ENCODE results near the gene SAMD4A. TPM values are rescaled to one million over a fixed set of nuclear protein-coding genes. Genes with fewer than 3 reads are reported as not detected.

SAMD4A gene
- polyA plus RNA-seq, 3 donors, result 3.2 to 8.6 (median 4.2) TPM

DNA sequence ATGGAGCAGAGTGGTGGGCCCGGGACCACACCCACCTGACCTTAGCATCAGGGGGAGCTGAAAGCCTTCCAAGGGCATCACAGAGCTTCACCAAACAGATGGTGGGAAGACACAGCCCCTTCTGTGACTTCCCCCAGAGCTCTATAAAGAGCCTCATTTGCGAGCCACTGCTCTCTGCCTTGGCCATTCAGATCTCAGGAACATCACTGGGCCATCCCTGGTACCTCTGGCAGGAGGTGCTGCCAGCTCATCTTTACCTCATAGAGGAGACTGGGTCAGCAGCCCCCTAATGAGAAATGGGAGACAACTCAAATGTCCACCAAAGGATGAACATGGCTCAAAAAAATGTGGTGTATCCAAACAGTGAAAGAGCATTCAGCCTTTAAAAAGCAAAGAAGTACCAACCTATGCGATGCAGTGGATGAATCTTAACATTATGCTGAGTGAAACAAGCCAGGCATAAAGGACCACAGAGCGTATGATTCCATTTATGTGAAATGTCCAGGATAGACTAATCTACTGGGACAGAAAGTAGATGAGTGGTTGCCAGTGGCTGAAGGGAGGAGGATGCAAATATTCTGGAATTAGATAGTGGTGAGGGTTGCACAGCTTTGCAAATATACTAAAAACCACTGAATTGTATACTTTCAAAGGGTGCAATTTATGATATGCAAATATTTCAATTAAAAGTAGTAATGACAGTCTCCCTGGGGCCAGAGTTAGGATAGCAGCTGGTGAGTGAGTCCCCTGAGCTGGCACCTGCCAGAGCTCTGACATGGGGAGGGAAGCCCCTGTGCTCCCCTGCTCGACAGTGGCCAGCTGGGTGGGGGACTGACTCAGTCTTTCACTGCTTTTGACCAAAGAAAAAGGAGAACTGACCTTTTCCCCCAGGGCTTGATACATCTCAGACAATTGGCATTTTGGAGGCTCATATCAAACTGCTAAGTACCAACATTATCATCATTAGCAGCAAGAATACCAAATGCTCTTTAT, 219.1 kb downstream of the SAMD4A start:
- Mint-ChIP-seq H3K27me3 (ENCODE audit: low read depth in 3 of 3) (peaks cover 0 to 7% (median 0%) of the 10 kb centered on the region in 3 donors), H3K9me3 (peaks cover 0 to 5% (median 0%) of the 10 kb centered on the region in 7 donors)

DNA sequence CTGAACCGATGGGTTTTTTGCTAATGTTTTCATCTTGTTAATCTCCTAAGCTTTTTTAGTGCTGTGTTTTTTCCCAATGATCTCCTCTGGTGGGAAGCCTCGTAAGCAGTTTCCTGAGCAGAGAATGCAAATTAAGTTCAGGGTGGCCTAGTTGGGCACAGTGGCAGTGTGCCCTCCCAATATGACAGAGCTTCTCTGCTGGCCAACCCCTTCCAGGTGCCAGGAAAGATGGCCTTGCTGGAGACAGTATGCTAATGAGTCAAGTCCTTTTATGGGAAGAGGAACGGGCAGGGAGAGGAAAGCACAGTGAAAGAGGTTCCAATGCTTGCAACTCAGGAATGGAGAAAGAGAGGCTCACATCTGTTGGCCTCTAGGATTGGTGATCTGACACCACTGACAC, 219.9 kb downstream of the SAMD4A start:
- peaks cover 32 to 47% of the 10 kb centered on the region in 2 donors for H3K36me3 Mint-ChIP-seq
- peak overlapping the region; percentile 63 to 79 for H3K27ac ChIP-seq (ENCODE audit: low read depth in 1 of 2, low read length in 2 of 2)
- WGBS (ENCODE audit: insufficient coverage), result 21% methylated on average over 2 of the region's 3 CpGs
- H2AFZ ChIP-seq (ENCODE audit: insufficient read depth, low read depth, low read length, poor library complexity, severe bottlenecking), result peak overlapping the region; percentile 46
- DNase-seq, result no peak
- peaks cover 10 to 33% of the 10 kb centered on the region in 2 donors for H3K36me3 ChIP-seq (replicated peaks in 1 of 2; ENCODE audit: control insufficient read depth in 1 of 2, insufficient read depth in 2 of 2, low read length in 2 of 2)
- TF ChIP-seq, protein P1, sequence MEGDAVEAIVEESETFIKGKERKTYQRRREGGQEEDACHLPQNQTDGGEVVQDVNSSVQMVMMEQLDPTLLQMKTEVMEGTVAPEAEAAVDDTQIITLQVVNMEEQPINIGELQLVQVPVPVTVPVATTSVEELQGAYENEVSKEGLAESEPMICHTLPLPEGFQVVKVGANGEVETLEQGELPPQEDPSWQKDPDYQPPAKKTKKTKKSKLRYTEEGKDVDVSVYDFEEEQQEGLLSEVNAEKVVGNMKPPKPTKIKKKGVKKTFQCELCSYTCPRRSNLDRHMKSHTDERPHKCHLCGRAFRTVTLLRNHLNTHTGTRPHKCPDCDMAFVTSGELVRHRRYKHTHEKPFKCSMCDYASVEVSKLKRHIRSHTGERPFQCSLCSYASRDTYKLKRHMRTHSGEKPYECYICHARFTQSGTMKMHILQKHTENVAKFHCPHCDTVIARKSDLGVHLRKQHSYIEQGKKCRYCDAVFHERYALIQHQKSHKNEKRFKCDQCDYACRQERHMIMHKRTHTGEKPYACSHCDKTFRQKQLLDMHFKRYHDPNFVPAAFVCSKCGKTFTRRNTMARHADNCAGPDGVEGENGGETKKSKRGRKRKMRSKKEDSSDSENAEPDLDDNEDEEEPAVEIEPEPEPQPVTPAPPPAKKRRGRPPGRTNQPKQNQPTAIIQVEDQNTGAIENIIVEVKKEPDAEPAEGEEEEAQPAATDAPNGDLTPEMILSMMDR (IDR thresholded peaks at IDR 0.05), result no peak
- H3K4me3 ChIP-seq (replicated peaks in 1 of 3; ENCODE audit: low read depth in 2 of 3, low read length in 3 of 3), result peak overlapping the region in 1 of 3 experiments; percentile 23
- peak overlapping the region; percentile 8 to 49 for H3K4me3 Mint-ChIP-seq
- H3K9me3 ChIP-seq (replicated peaks in 1 of 2; ENCODE audit: control insufficient read depth in 1 of 2, insufficient read depth in 1 of 2, low read length in 2 of 2), result no peaks in the 10 kb centered on the region
- peak overlapping the region; percentile 55 for H3K4me2 ChIP-seq (replicated peaks; ENCODE audit: extremely low read depth, low read length, poor library complexity, severe bottlenecking)
- no peak overlapping the region for H3K9ac ChIP-seq (ENCODE audit: insufficient read depth, low read length, poor library complexity, severe bottlenecking)
- no peaks in the 10 kb centered on the region for H3K79me2 ChIP-seq (ENCODE audit: insufficient read depth, low read length)
- intact Hi-C loops (cut with micrococcal nuclease), result no loop called here
- H3K27me3 Mint-ChIP-seq (ENCODE audit: low read depth in 3 of 3), result peaks cover 0 to 7% (median 0%) of the 10 kb centered on the region in 3 donors
- peaks cover 65% of the 10 kb centered on the region in 2 donors for H3K4me1 ChIP-seq (ENCODE audit: control insufficient read depth in 1 of 2, insufficient read depth in 2 of 2, low read length in 2 of 2)
- H3K9me3 Mint-ChIP-seq, result peaks cover 0 to 5% (median 0%) of the 10 kb centered on the region in 7 donors
- peak overlapping the region; percentile 37 to 93 (median 89) for H3K27ac Mint-ChIP-seq
- H4K20me1 ChIP-seq (ENCODE audit: insufficient read depth, low read length), result no peaks in the 10 kb centered on the region
- H3K4me1 Mint-ChIP-seq, result peaks cover 64% of the 10 kb centered on the region
- H3K27me3 ChIP-seq (ENCODE audit: control insufficient read depth in 2 of 2, insufficient read depth in 2 of 2, low read length in 2 of 2), result no peaks in the 10 kb centered on the region

More for the DNA sequence above, 219.1 kb downstream of the SAMD4A start:
- DNase-seq, result peak in 2 of 3 donors; percentile 36 to 58
- Mint-ChIP-seq H3K4me3 (no peak overlapping the region), H3K36me3 (peaks cover 32 to 48% of the 10 kb centered on the region in 2 donors), H3K4me1 (peaks cover 72% of the 10 kb centered on the region), H3K27ac (peak overlapping the region; percentile 36 to 90 (median 64))
- H3K4me3 ChIP-seq (replicated peaks in 1 of 3; ENCODE audit: low read depth in 2 of 3, low read length in 3 of 3), result peak overlapping the region in 1 of 3 experiments; percentile 23
- TF ChIP-seq, protein P1 (IDR thresholded peaks at IDR 0.05), result no peak
- intact Hi-C loops (cut with micrococcal nuclease), result no loop called here
- H3K27ac ChIP-seq (ENCODE audit: low read depth in 1 of 2, low read length in 2 of 2), result peak overlapping the region; percentile 23 to 79
- no peak overlapping the region for H2AFZ ChIP-seq (ENCODE audit: insufficient read depth, low read depth, low read length, poor library complexity, severe bottlenecking)
- no peaks in the 10 kb centered on the region for H3K9me3 ChIP-seq (replicated peaks in 1 of 2; ENCODE audit: control insufficient read depth in 1 of 2, insufficient read depth in 1 of 2, low read length in 2 of 2)
- H3K27me3 ChIP-seq (ENCODE audit: control insufficient read depth in 2 of 2, insufficient read depth in 2 of 2, low read length in 2 of 2), result no peaks in the 10 kb centered on the region
- peaks cover 72 to 73% of the 10 kb centered on the region in 2 donors for H3K4me1 ChIP-seq (ENCODE audit: control insufficient read depth in 1 of 2, insufficient read depth in 2 of 2, low read length in 2 of 2)
- H4K20me1 ChIP-seq (ENCODE audit: insufficient read depth, low read length), result no peaks in the 10 kb centered on the region
- 97% methylated on average over 3 of the region's 5 CpGs for WGBS (ENCODE audit: insufficient coverage)
- peak overlapping the region; percentile 55 for H3K4me2 ChIP-seq (replicated peaks; ENCODE audit: extremely low read depth, low read length, poor library complexity, severe bottlenecking)
- peaks cover 10 to 31% of the 10 kb centered on the region in 2 donors for H3K36me3 ChIP-seq (replicated peaks in 1 of 2; ENCODE audit: control insufficient read depth in 1 of 2, insufficient read depth in 2 of 2, low read length in 2 of 2)
- H3K79me2 ChIP-seq (ENCODE audit: insufficient read depth, low read length), result no peaks in the 10 kb centered on the region
- no peak overlapping the region for H3K9ac ChIP-seq (ENCODE audit: insufficient read depth, low read length, poor library complexity, severe bottlenecking)
